Measurements from ENCODE around the gene MUC5AC. TPM values are rescaled to one million over a fixed set of nuclear protein-coding genes. Genes with fewer than 3 reads are reported as not detected.

MUC5AC gene
- total and polyA plus RNA-seq, 2 donors, result not detected

Other genes with a start within 250 kb of the MUC5AC start
- 23.4 TPM for gene CHID1, start 247.1 kb upstream of the MUC5AC start, total RNA-seq
- gene CHID1, start 247.1 kb upstream of the MUC5AC start, polyA plus RNA-seq, result 62.3 TPM
- gene AP2A2, start 232.1 kb upstream of the MUC5AC start, total RNA-seq, result 26.5 TPM
- 51.4 TPM for gene AP2A2, start 232.1 kb upstream of the MUC5AC start, polyA plus RNA-seq
- not detected for gene MUC6, start 121.2 kb upstream of the MUC5AC start, total RNA-seq
- gene MUC6, start 121.2 kb upstream of the MUC5AC start, polyA plus RNA-seq, result not detected
- not detected for gene MUC2, start 83.1 kb upstream of the MUC5AC start, total RNA-seq
- 0.01 TPM for gene MUC2, start 83.1 kb upstream of the MUC5AC start, polyA plus RNA-seq
- gene MUC5B, start 65.1 kb downstream of the MUC5AC start, total RNA-seq, result not detected
- not detected for gene MUC5B, start 65.1 kb downstream of the MUC5AC start, polyA plus RNA-seq
- 13.6 TPM for gene TOLLIP, start 151.7 kb downstream of the MUC5AC start, total RNA-seq
- gene TOLLIP, start 151.7 kb downstream of the MUC5AC start, polyA plus RNA-seq, result 53.4 TPM
- gene BRSK2, start 232.0 kb downstream of the MUC5AC start, total RNA-seq, result 3.0 TPM
- 2.6 TPM for gene BRSK2, start 232.0 kb downstream of the MUC5AC start, polyA plus RNA-seq

All from urinary bladder (tissue), 2 donors.